Brain microvascular endothelial cell (primary cell): ENCODE data around the gene COL25A1.

ENCODE experiments used
- DNase-seq: peaks from one replicate; pipeline ENCODE4 v3.0.0-alpha.2; 2020
- H3K27ac ChIP-seq: fragments of 250-450 bp; sonication (Bioruptor Pico); 2 replicates; pipeline ENCODE4 v1.5.1; 2020; ENCODE audit warnings: mild to moderate bottlenecking, moderate library complexity
- H3K27me3 ChIP-seq: fragments of 250-450 bp; sonication (Bioruptor Pico); replicated peaks from 2 replicates; pipeline ENCODE4 v1.5.1; 2020; ENCODE audit warnings: mild to moderate bottlenecking
- H3K36me3 ChIP-seq: fragments of 250-450 bp; sonication (Bioruptor Pico); replicated peaks from 2 replicates; pipeline ENCODE4 v1.5.1; 2020; ENCODE audit warnings: mild to moderate bottlenecking
- H3K4me3 ChIP-seq: 2 replicates; pipeline ENCODE4 v1.5.1; 2011; ENCODE audit warnings: low read depth, mild to moderate bottlenecking, control low read depth, low read length, moderate library complexity
- CTCF ChIP-seq: IDR thresholded peaks from 2 replicates; pipeline ENCODE4 v1.5.1; 2011; ENCODE audit warnings: low read depth, mild to moderate bottlenecking, moderate library complexity, low read length, control low read depth, inconsistent platforms; ENCODE audit errors: missing control alignments
- in situ Hi-C: cut with HindIII; loops from 2 replicates; pipeline ENCODE4 v1.10.0; 2017; ENCODE audit warnings: low sequenced_read_pairs, low pct_ligation_motif_present

Gene COL25A1

GRCh38 chr4:109163493-109163892, 139.0 kb downstream of the COL25A1 start:
- no peak for TF ChIP-seq CTCF
- DNase-seq, result no peak
- H3K4me3 ChIP-seq, result no peak overlapping the region
- no peak overlapping the region for H3K27ac ChIP-seq
- in situ Hi-C loops, result no loop called here
- no peaks in the 10 kb centered on the region for H3K27me3 ChIP-seq
- no peaks in the 10 kb centered on the region for H3K36me3 ChIP-seq

GRCh38 chr4:109162759-109163158, 139.7 kb downstream of the COL25A1 start:
- DNase-seq, result no peak
- peak; percentile 28 for TF ChIP-seq CTCF
- in situ Hi-C loops, result no loop called here

GRCh38 chr4:109160494-109160893, 142.0 kb downstream of the COL25A1 start:
- no peaks in the 10 kb centered on the region for H3K27me3 ChIP-seq
- H3K27ac ChIP-seq, result no peak overlapping the region
- no peaks in the 10 kb centered on the region for H3K36me3 ChIP-seq
- no peak overlapping the region for H3K4me3 ChIP-seq
- in situ Hi-C loops, result no loop called here
- no peak for DNase-seq
- no peak for TF ChIP-seq CTCF

More at GRCh38 chr4:109162759-109163158, 139.7 kb downstream of the COL25A1 start:
- no peak overlapping the region for H3K4me3 ChIP-seq
- no peak overlapping the region for H3K27ac ChIP-seq
- H3K36me3 ChIP-seq, result no peaks in the 10 kb centered on the region
- H3K27me3 ChIP-seq, result no peaks in the 10 kb centered on the region

GRCh38 chr4:109157696-109158095, 144.8 kb downstream of the COL25A1 start:
- H3K4me3 ChIP-seq, result no peak overlapping the region
- no peak for TF ChIP-seq CTCF
- H3K27me3 ChIP-seq, result no peaks in the 10 kb centered on the region
- no peak for DNase-seq
- no peak overlapping the region for H3K27ac ChIP-seq
- no peaks in the 10 kb centered on the region for H3K36me3 ChIP-seq
- in situ Hi-C loops, result no loop called here

GRCh38 chr4:109157205-109157604, 145.3 kb downstream of the COL25A1 start:
- H3K27ac ChIP-seq, result no peak overlapping the region
- TF ChIP-seq CTCF, result no peak
- H3K36me3 ChIP-seq, result no peaks in the 10 kb centered on the region
- in situ Hi-C loops, result no loop called here
- DNase-seq, result no peak
- H3K4me3 ChIP-seq, result no peak overlapping the region
- H3K27me3 ChIP-seq, result no peaks in the 10 kb centered on the region

GRCh38 chr4:109156356-109156755, 146.1 kb downstream of the COL25A1 start:
- in situ Hi-C loops, result no loop called here
- Histone ChIP-seq H3K36me3 (no peaks in the 10 kb centered on the region), H3K27ac (no peak overlapping the region), H3K27me3 (no peaks in the 10 kb centered on the region), H3K4me3 (no peak overlapping the region)
- TF ChIP-seq CTCF, result no peak
- no peak for DNase-seq
